ENCODE results near the gene PITX1.
A peak's percentile ranks its signal among the peaks of the same experiment; 100 is the strongest.
"Not testable (repeated sequence)": the region's sequence is repeated elsewhere in the genome, so short reads cannot be mapped to it uniquely, and the experiment has no call there.

PITX1 gene

GRCh38 chr5:135008981-135009735, 24.9 kb downstream of the PITX1 start:
- DNase-seq, result peak; percentile 70

- no peak for DNase-seq
Measured at GRCh38 chr5:135008556-135008955, 25.5 kb downstream of the PITX1 start.

GRCh38 chr5:135007749-135008363, 26.2 kb downstream of the PITX1 start:
- DNase-seq, result no peak

- DNase-seq, result no peak
Measured at GRCh38 chr5:135007305-135007704, 26.7 kb downstream of the PITX1 start.

- no peak for DNase-seq
Measured at GRCh38 chr5:135005076-135005475, 29.0 kb downstream of the PITX1 start.

- DNase-seq, result no peak
Measured at GRCh38 chr5:135004376-135004775, 29.7 kb downstream of the PITX1 start.

- DNase-seq, result not testable (repeated sequence)
Measured at GRCh38 chr5:134998068-134998467, 36.0 kb downstream of the PITX1 start.

GRCh38 chr5:134997015-134997414, 37.0 kb downstream of the PITX1 start:
- DNase-seq, result no peak

- no peak for DNase-seq
Measured at GRCh38 chr5:134995850-134996402, 38.1 kb downstream of the PITX1 start.

GRCh38 chr5:134994560-134995156, 39.4 kb downstream of the PITX1 start:
- no peak for DNase-seq

GRCh38 chr5:134993161-134993560, 40.9 kb downstream of the PITX1 start:
- no peak for DNase-seq

- no peak for DNase-seq
Measured at GRCh38 chr5:134992148-134992547, 41.9 kb downstream of the PITX1 start.

GRCh38 chr5:134990183-134990582, 43.8 kb downstream of the PITX1 start:
- not testable (repeated sequence) for DNase-seq

- no peak for DNase-seq
Measured at GRCh38 chr5:134989266-134989830, 44.7 kb downstream of the PITX1 start.

- no peak for DNase-seq
Measured at GRCh38 chr5:134982230-134982629, 51.8 kb downstream of the PITX1 start.

- no peak for DNase-seq
Measured at GRCh38 chr5:134979416-134979815, 54.6 kb downstream of the PITX1 start.
